H1 (cell line): ENCODE data around the gene LIMK1. TPM values are rescaled to one million over a fixed set of nuclear protein-coding genes. Genes with fewer than 3 reads are reported as not detected.

ENCODE experiments used
- CTCF ChIA-PET: fragments of 300-600 bp; sonication (Branson Sonifier 250); formaldehyde crosslinking; loops from one replicate; lab custom pipeline; 2021; ENCODE audit not compliant: partially characterized antibody; lab: Charles Lee
- POLR2A ChIA-PET: fragments of 300-600 bp; sonication (Branson Sonifier 250); formaldehyde crosslinking; loops from one replicate; lab custom pipeline; 2021; ENCODE audit warnings: inconsistent platforms; ENCODE audit not compliant: partially characterized antibody; lab: Charles Lee
- DNase-seq, 2 experiments: peaks; one replicate each; pipeline versions ENCODE4 v3.0.0 to v3.0.0-alpha.2; 2010 to 2022; ENCODE audit warnings: low spot score in 2 of 2, low read depth in 1 of 2, mixed read lengths in 1 of 2
- FAIRE-seq: peaks from 2 replicates; lab custom pipeline; 2011; peaks lifted over from hg19 to GRCh38; lab: Jason Lieb, UNC
- H2AFZ ChIP-seq: 2 replicates; pipeline ENCODE4 v1.8.1; 2012; ENCODE audit warnings: low read length, inconsistent platforms
- H2AK5ac ChIP-seq: 2 replicates; pipeline ENCODE4 v1.6.1; 2013; ENCODE audit warnings: low read depth, low read length
- H2BK120ac ChIP-seq: replicated peaks from 2 replicates; pipeline ENCODE3; 2013; ENCODE audit warnings: low read depth, low read length, inconsistent platforms
- H2BK12ac ChIP-seq: 2 replicates; pipeline ENCODE4 v1.6.1; 2013; ENCODE audit warnings: low read depth, low read length
- H2BK15ac ChIP-seq: 2 replicates; pipeline ENCODE4 v1.6.1; 2013; ENCODE audit warnings: low read length
- H2BK20ac ChIP-seq: 2 replicates; pipeline ENCODE4 v1.6.1; 2013; ENCODE audit warnings: low read length
- H2BK5ac ChIP-seq: 2 replicates; pipeline ENCODE4 v1.6.1; 2013; ENCODE audit warnings: low read depth, low read length
- H3K14ac ChIP-seq: 2 replicates; pipeline ENCODE4 v1.6.1; 2013; ENCODE audit warnings: inconsistent platforms; ENCODE audit not compliant: insufficient read length
- H3K18ac ChIP-seq: 2 replicates; pipeline ENCODE4 v1.6.1; 2013; ENCODE audit warnings: low read length; ENCODE audit errors: extremely low read depth
- H3K23ac ChIP-seq: 2 replicates; pipeline ENCODE4 v1.6.1; 2013; ENCODE audit warnings: inconsistent platforms; ENCODE audit not compliant: insufficient read length
- H3K23me2 ChIP-seq: 2 replicates; pipeline ENCODE4 v1.6.1; 2013; ENCODE audit warnings: low read depth, low read length
- H3K27ac ChIP-seq: 2 replicates; pipeline ENCODE4 v1.6.1; 2011; ENCODE audit warnings: low read depth, low read length, inconsistent platforms
- H3K27me3 ChIP-seq, 4 experiments: replicated peaks in 1 of 4; 1 replicate in 1 of 4; 2 replicates in 3 of 4; pipeline versions ENCODE4 v1.6.1 to v1.8.1; 2011 to 2013; ENCODE audit warnings: low read length in 3 of 4, mild to moderate bottlenecking in 3 of 4, inconsistent platforms in 2 of 4, mixed read lengths in 2 of 4, moderate library complexity in 1 of 4; ENCODE audit not compliant: control insufficient read depth in 3 of 4, insufficient read depth in 3 of 4; ENCODE audit errors: extremely low read depth in 1 of 4
- H3K36me3 ChIP-seq, 4 experiments: 2 replicates each; pipeline versions ENCODE4 v1.6.1 to v1.8.1; 2011 to 2013; ENCODE audit warnings: mild to moderate bottlenecking in 4 of 4, low read length in 3 of 4, moderate library complexity in 2 of 4, control low read depth in 1 of 4, inconsistent platforms in 1 of 4; ENCODE audit not compliant: insufficient read depth in 4 of 4, control insufficient read depth in 2 of 4
- H3K4ac ChIP-seq: replicated peaks from 2 replicates; pipeline ENCODE3; 2013; ENCODE audit warnings: low read length, low read depth, mixed read lengths, inconsistent platforms; ENCODE audit not compliant: insufficient read length
- H3K4me1 ChIP-seq, 4 experiments: replicated peaks in 1 of 4; 1 replicate in 1 of 4; 2 replicates in 3 of 4; pipeline versions ENCODE4 v1.6.1 to v1.8.1; 2011 to 2013; ENCODE audit warnings: low read length in 3 of 4, inconsistent platforms in 2 of 4, mixed read lengths in 1 of 4; ENCODE audit not compliant: insufficient read depth in 4 of 4, control insufficient read depth in 3 of 4
- H3K4me2 ChIP-seq, 2 experiments: 2 replicates each; pipeline versions ENCODE4 v1.6.1 to v1.8.1; 2011 to 2013; ENCODE audit warnings: low read depth in 2 of 2, low read length in 2 of 2, control low read depth in 1 of 2, inconsistent platforms in 1 of 2, mild to moderate bottlenecking in 1 of 2; ENCODE audit not compliant: insufficient read depth in 1 of 2
- H3K4me3 ChIP-seq, 4 experiments: fragments of 200-600, 300-600 bp in 1 of 4; sonication (generic), shearing (Covaris generic), sonication (Bioruptor Twin) in 1 of 4; 2 replicates each; pipeline versions ENCODE4 v1.5.1 to v1.8.1; 2011 to 2016; ENCODE audit warnings: low read length in 4 of 4, low read depth in 3 of 4, control low read depth in 2 of 4, inconsistent platforms in 2 of 4, mild to moderate bottlenecking in 2 of 4, mixed read lengths in 1 of 4, moderate library complexity in 1 of 4; ENCODE audit not compliant: insufficient read depth in 2 of 4; ENCODE audit errors: extremely low read depth in 1 of 4
- H3K56ac ChIP-seq: replicated peaks from 2 replicates; pipeline ENCODE3; 2013; ENCODE audit warnings: low read depth, mild to moderate bottlenecking, mixed read lengths, low read length, inconsistent platforms; ENCODE audit not compliant: insufficient read length
- H3K79me1 ChIP-seq: 2 replicates; pipeline ENCODE4 v1.6.1; 2013; ENCODE audit warnings: low read depth, low read length, control low read depth
- H3K79me2 ChIP-seq, 2 experiments: 2 replicates each; pipeline versions ENCODE4 v1.6.1 to v1.8.1; 2012 to 2013; ENCODE audit warnings: low read length in 2 of 2, mild to moderate bottlenecking in 2 of 2, inconsistent platforms in 1 of 2; ENCODE audit not compliant: insufficient read depth in 2 of 2, control insufficient read depth in 1 of 2
- H3K9ac ChIP-seq, 4 experiments: replicated peaks in 1 of 4; 1 replicate in 1 of 4; 2 replicates in 3 of 4; pipeline versions ENCODE4 v1.6.1 to v1.8.1; 2011 to 2013; ENCODE audit warnings: low read depth in 3 of 4, low read length in 3 of 4, control low read depth in 2 of 4, mild to moderate bottlenecking in 2 of 4, moderate library complexity in 2 of 4, inconsistent platforms in 1 of 4; ENCODE audit errors: extremely low read depth in 1 of 4
- H3K9me3 ChIP-seq, 2 experiments: 2 replicates each; pipeline versions ENCODE4 v1.6.1 to v1.8.1; 2012 to 2013; ENCODE audit warnings: mild to moderate bottlenecking in 2 of 2, moderate library complexity in 2 of 2, control low read depth in 1 of 2, inconsistent platforms in 1 of 2, low read depth in 1 of 2, low read length in 1 of 2, mixed read lengths in 1 of 2; ENCODE audit not compliant: insufficient read depth in 2 of 2
- H4K20me1 ChIP-seq, 2 experiments: replicated peaks in 1 of 2; 2 replicates each; pipeline versions ENCODE3 to v1.8.1; 2011 to 2013; ENCODE audit warnings: inconsistent platforms in 2 of 2, low read length in 2 of 2, mild to moderate bottlenecking in 1 of 2; ENCODE audit not compliant: insufficient read depth in 2 of 2, control insufficient read depth in 1 of 2
- H4K5ac ChIP-seq: 2 replicates; pipeline ENCODE4 v1.6.1; 2013; ENCODE audit warnings: low read length, low read depth, mixed read lengths, inconsistent platforms; ENCODE audit not compliant: insufficient read length
- H4K8ac ChIP-seq: 2 replicates; pipeline ENCODE4 v1.8.0; 2013; ENCODE audit warnings: mild to moderate bottlenecking, moderate library complexity, low read length, inconsistent platforms; ENCODE audit not compliant: insufficient read depth; ENCODE audit errors: extremely low read depth
- H4K91ac ChIP-seq: replicated peaks from 2 replicates; pipeline ENCODE3; 2013; ENCODE audit warnings: low read length, mixed read lengths, inconsistent platforms; ENCODE audit not compliant: insufficient read length
- KDM5A ChIP-seq: fragments of 200-600 bp; IDR thresholded peaks from 2 replicates; pipeline ENCODE4 v1.7.1; 2012; ENCODE audit warnings: mild to moderate bottlenecking, low read length, inconsistent platforms, mixed read lengths
- WGBS, 2 experiments: shearing (Covaris generic) in 1 of 2; methylation state at CpG; one replicate each; pipeline versions ENCODE4 v1.1.6 to v1.1.7; 2013 to 2015; ENCODE audit warnings: low lambda C conversion rate in 2 of 2, mixed read lengths in 2 of 2, inconsistent platforms in 1 of 2, low coverage in 1 of 2, missing lambda C conversion rate in 1 of 2; ENCODE audit not compliant: insufficient replicate concordance in 2 of 2, insufficient coverage in 1 of 2, insufficient read length in 1 of 2; ENCODE audit errors: extremely low coverage in 1 of 2, missing lambda C conversion rate in 1 of 2; 5-methylcytosine and 5-hydroxymethylcytosine counted together
- polyA plus RNA-seq, 7 experiments: library from polyadenylated mRNA; depleted of rRNA in 3 of 7; stranded (reverse) in 5 of 7; unstranded in 2 of 7; fragments of >200 nt in 5 of 7; fragments of 200-250 nt in 2 of 7; gene quantifications; 1 replicate in 5 of 7; 2 replicates in 1 of 7; 4 replicates in 1 of 7; pipeline versions ENCODE4 v1.2.1 to v1.2.3, GENCODE V29; 2011 to 2013; ENCODE audit warnings: missing spikeins in 2 of 7, mixed read lengths in 2 of 7
- total RNA-seq: library from RNA; stranded (reverse); fragmentation: NEBNext Ultra II Directional; extraction: Animal tissue kit (Norgen Biotek cat#: 25700); gene quantifications from 2 replicates; pipeline ENCODE4 v1.2.1, GENCODE V29; 2021

LIMK1 gene
- total and polyA plus RNA-seq, 2 of the 8 experiments (the other 6 are each of a cell fraction or from before 2014, with no cell fraction given) = 93.5 to 108 TPM

- Histone ChIP-seq H2BK12ac (no peak overlapping the region), H3K79me2 (no peaks in the 10 kb centered on the region), H4K20me1 (no peaks in the 10 kb centered on the region), H2BK20ac (0 out of 2 replicates have a peak overlapping the region, but pooled peaks have one; percentile 86), H3K56ac (no peak overlapping the region), H3K4ac (no peak overlapping the region), H3K14ac (no peak overlapping the region), H3K23me2 (peaks cover 3% of the 10 kb centered on the region; the same call in 1 of the 2 replicates), H4K91ac (peak overlapping the region; percentile 65), H3K36me3 (no peaks in the 10 kb centered on the region), H3K4me1 (peaks cover 0 to 10% (median 6%) of the 10 kb centered on the region in 4 experiments; a peak in 6 of 7 replicates), H3K9ac (no peak overlapping the region), H2AFZ (no peak overlapping the region), H2BK15ac (peak overlapping the region; percentile 72; the same call in 1 of the 2 replicates), H2BK120ac (no peak overlapping the region), H3K18ac (no peak overlapping the region), H2AK5ac (0 out of 2 replicates have a peak overlapping the region, but pooled peaks have one; percentile 3), H3K4me2 (no peak overlapping the region), H3K27ac (no peak overlapping the region), H3K9me3 (no peaks in the 10 kb centered on the region), H4K8ac (no peak overlapping the region), H3K79me1 (no peaks in the 10 kb centered on the region), H3K23ac (no peak overlapping the region), H2BK5ac (peak overlapping the region; percentile 52; the same call in 1 of the 2 replicates), H3K27me3 (no peaks in the 10 kb centered on the region), H3K4me3 (no peak overlapping the region), H4K5ac (no peak overlapping the region)
- 15% methylated on average over 1 of the region's 1 CpG; no CpG with 5 or more reads in 1 of the 2 experiments for WGBS, 2 experiments
- CTCF ChIA-PET = interaction anchor here (0.6 to 1.9 kb wide), 7 partner anchors 12 to 259 kb away, joined by 3 to 5 read pairs (median 4); no protein-coding TSS in a partner anchor
- no peak for FAIRE-seq
- no peak for DNase-seq
- POLR2A ChIA-PET = interaction anchor here (0.5 to 2.7 kb wide), 3 partner anchors 9 to 42 kb away, joined by 3 to 12 read pairs (median 3); partner anchors contain the start of gene EIF4H
- TF ChIP-seq KDM5A = no peak
Measured at GRCh38 chr7:74141705-74142104, 58.1 kb downstream of the LIMK1 start.
